Pancreas (tissue), 10 donors: ENCODE measurements around the gene PRKCSH. TPM values are rescaled to one million over a fixed set of nuclear protein-coding genes. Genes with fewer than 3 reads are reported as not detected.
A peak's percentile ranks its signal among the peaks of the same experiment; 100 is the strongest.

ENCODE experiments used
- ATAC-seq, 4 donors: fragments of 200-7000 bp; cut with Tn5 transposase; one replicate each; pipeline versions ENCODE4 v1.8.0 to v1.9.1; 2020; ENCODE audit warnings: mild to moderate bottlenecking in 4 of 4, moderate library complexity in 4 of 4
- DNase-seq, 6 donors: peaks; one replicate each; pipeline ENCODE4 v3.0.0-alpha.2; 2020
- FAIRE-seq: peaks from 2 replicates; lab custom pipeline; 2012; peaks lifted over from hg19 to GRCh38; lab: Jason Lieb, UNC
- H3K27ac ChIP-seq, 4 donors: fragments of 200-600 bp; sonication (generic); 1 replicate in 3 of 4; 2 replicates in 1 of 4; pipeline versions ENCODE4 v1.5.0 to v1.8.0; 2020
- H3K27me3 ChIP-seq, 4 donors: fragments of 200-600 bp; one replicate each; pipeline ENCODE4 v1.8.0; 2021
- H3K36me3 ChIP-seq, 3 donors: fragments of 200-600 bp; sonication (generic) in 1 of 3; one replicate each; pipeline versions ENCODE4 v1.5.0 to v1.8.0; 2020 to 2021
- H3K4me1 ChIP-seq, 3 donors: fragments of 200-600 bp; one replicate each; pipeline ENCODE4 v1.8.0; 2021
- H3K4me3 ChIP-seq, 4 donors: fragments of 200-600 bp; sonication (generic) in 2 of 4; one replicate each; pipeline versions ENCODE4 v1.5.0 to v1.8.0; 2020 to 2021
- H3K9me3 ChIP-seq, 4 donors: fragments of 200-600 bp; one replicate each; pipeline ENCODE4 v1.8.0; 2021
- CTCF ChIP-seq, 4 donors: fragments of 200-600 bp; sonication (generic) in 3 of 4; IDR thresholded peaks; one replicate each; pipeline versions ENCODE4 v1.5.0 to v1.8.0; 2021; ENCODE audit warnings: antibody characterized with exemption in 4 of 4
- WGBS, 2 donors: extraction: QIAGEN DNeasy Blood & Tissue Kit; methylation state at CpG; one replicate each; pipeline ENCODE4 v1.1.7; 2013; 5-methylcytosine and 5-hydroxymethylcytosine counted together
- intact Hi-C, 3 donors: fragments of 100-400 bp; cut with DNase I; formaldehyde crosslinking; loops; one replicate each; pipeline versions ENCODE4 v1.11.1 to v1.14.2; 2022
- polyA plus RNA-seq, 2 donors: library from polyadenylated mRNA; stranded (reverse); fragments of 200-250 nt; gene quantifications; one replicate each; pipeline ENCODE4 v1.2.3, GENCODE V29; 2013
- total RNA-seq, 6 donors: library from RNA; stranded (reverse); fragmentation: NEBNext Ultra II Directional in 4 of 6; extraction: Animal tissue kit (Norgen Biotek cat#: 25700) in 4 of 6; gene quantifications; one replicate each; pipeline versions ENCODE4 v1.2.1 to v1.2.4, GENCODE V29; 2021 to 2023
- donor health status: healthy with polysubstance abuse.
- donor health status: DM: no; HTN: no; CAD: no; lungs with moderate emphysema.
- donor health status: DM: no; HTN: no; CAD: no.
- donor health status: control.
- donor health status: control.
- donor health status: Bipolar disorder and iron deficiency.
- donor health status: DM: yes; HTN: yes; CAD: no.
- donor health status: DM: no; HTN: no; CAD: no.
- donor health status: DM: no; HTN: no; CAD: no.
- donor health status: DM: yes; HTN: yes; CAD: no.

The PRKCSH gene
- total and polyA plus RNA-seq, 8 donors: 114 to 217 (median 163) TPM

GRCh38 chr19:11475861-11476260 is 40.4 kb downstream of the PRKCSH start:
- Histone ChIP-seq H3K27me3 (peaks cover 0 to 3% (median 0%) of the 10 kb centered on the region in 4 donors), H3K4me3 (no peak overlapping the region), H3K36me3 (no peaks in the 10 kb centered on the region), H3K9me3 (no peaks in the 10 kb centered on the region), H3K4me1 (peaks cover 0 to 9% (median 8%) of the 10 kb centered on the region in 3 donors), H3K27ac (no peak overlapping the region)
- intact Hi-C loops: no loop called here
- ATAC-seq (peak; percentile 35 to 61 (median 49)), DNase-seq (no peak), FAIRE-seq (no peak)
- 23 to 28% methylated on average over 8 of the region's 8 CpGs for WGBS, 2 donors
- no peak for TF ChIP-seq CTCF (IDR thresholded peaks at IDR 0.05)

- intact Hi-C loops: no loop called here
- WGBS, 2 donors: 61 to 64% methylated on average over 19 of the region's 19 CpGs
- peaks cover 0 to 15% (median 5%) of the 10 kb centered on the region in 4 donors for H3K27me3 ChIP-seq
- ATAC-seq: no peak
- no peaks in the 10 kb centered on the region for H3K36me3 ChIP-seq
- no peaks in the 10 kb centered on the region for H3K9me3 ChIP-seq
- no peak overlapping the region for H3K27ac ChIP-seq
- peaks cover 0 to 17% (median 14%) of the 10 kb centered on the region in 3 donors for H3K4me1 ChIP-seq
- no peak for TF ChIP-seq CTCF (IDR thresholded peaks at IDR 0.05)
- DNase-seq: no peak
- no peak overlapping the region for H3K4me3 ChIP-seq
- no peak for FAIRE-seq
These were observed 43.0 kb downstream of the PRKCSH start for GRCh38 chr19:11478167-11479089.

GRCh38 chr19:11479090-11479897 is 43.9 kb downstream of the PRKCSH start:
- DNase-seq (peak in 5 of 6 donors; percentile 41 to 75 (median 63)), ATAC-seq (peak; percentile 15 to 68 (median 19)), FAIRE-seq (no peak)
- 20 to 23% methylated on average over 46 to 62 of the region's 62 CpGs for WGBS, 2 donors
- intact Hi-C loops: no loop called here
- H3K36me3 ChIP-seq: peaks cover 0 to 4% (median 0%) of the 10 kb centered on the region in 3 donors
- peaks cover 0 to 15% (median 5%) of the 10 kb centered on the region in 4 donors for H3K27me3 ChIP-seq
- no peak for TF ChIP-seq CTCF (IDR thresholded peaks at IDR 0.05)
- H3K27ac ChIP-seq: no peak overlapping the region
- H3K4me3 ChIP-seq: peak overlapping the region in 1 of 4 donors; percentile 25
- H3K4me1 ChIP-seq: peaks cover 0 to 17% (median 14%) of the 10 kb centered on the region in 3 donors
- H3K9me3 ChIP-seq: no peaks in the 10 kb centered on the region

GRCh38 chr19:11479898-11480714 is 44.7 kb downstream of the PRKCSH start:
- peaks cover 0 to 17% (median 14%) of the 10 kb centered on the region in 3 donors for H3K4me1 ChIP-seq
- peak in 1 of 6 donors; percentile 73 for DNase-seq
- no peak for TF ChIP-seq CTCF (IDR thresholded peaks at IDR 0.05)
- intact Hi-C loops: loop anchor here in 1 of 3 donors (10.0 kb wide), 1 partner anchor 185 kb away; the partner anchor contains the start of gene TSPAN16
- H3K9me3 ChIP-seq: no peaks in the 10 kb centered on the region
- peak overlapping the region in 1 of 4 donors; percentile 25 for H3K4me3 ChIP-seq
- no peak for FAIRE-seq
- H3K27ac ChIP-seq: no peak overlapping the region
- H3K36me3 ChIP-seq: peaks cover 0 to 5% (median 0%) of the 10 kb centered on the region in 3 donors
- WGBS, 2 donors: 6 to 8% methylated on average over 44 to 86 of the region's 86 CpGs
- peaks cover 0 to 15% (median 5%) of the 10 kb centered on the region in 4 donors for H3K27me3 ChIP-seq
- ATAC-seq: no peak
